Stimulated activated CD4-positive, alpha-beta T cell treated with anti-CD3 and anti-CD28 coated beads, Interleukin-12 subunit alpha, Interleukin-12 subunit beta, amount 100 ng/mL, for 24 hours (primary cell): ENCODE data around the gene RFPL4AL1.
"Not testable (repeated sequence)": the region's sequence is repeated elsewhere in the genome, so short reads cannot be mapped to it uniquely, and the experiment has no call there.

Experiments used
- DNase-seq, 2 experiments: peaks; one replicate each; pipeline ENCODE4 v3.0.0-alpha.2; 2020; ENCODE audit warnings: low read depth in 2 of 2

Gene RFPL4AL1

DNA sequence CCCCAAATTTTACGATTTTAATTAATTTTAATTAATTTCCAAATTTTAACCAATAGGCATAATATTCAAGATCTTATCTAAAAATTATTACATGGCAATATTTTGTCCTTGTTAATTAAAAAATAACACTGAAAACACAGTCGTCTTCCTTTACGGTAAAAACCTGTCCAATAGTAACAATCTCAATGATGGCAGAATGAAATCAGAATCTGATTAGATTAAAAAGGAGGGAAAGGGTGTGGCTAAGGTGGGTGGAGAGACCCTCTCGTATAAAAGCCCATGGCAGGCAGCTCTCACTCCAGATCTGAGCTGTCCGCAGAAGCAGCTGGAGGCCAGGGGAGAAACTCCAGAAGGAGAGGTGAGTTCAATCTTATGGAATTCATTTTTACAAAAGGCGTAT lies at the start of gene RFPL4AL1:
TSS of gene RFPL4AL1 (plus strand) at position 301 of the 400 bp plus-strand sequence. CDS start 2,687 bp downstream, outside the sequence.
- DNase-seq: not testable (repeated sequence)

- DNase-seq: no peak
Observed at GRCh38 chr19:55720214-55720746, 48.6 kb upstream of the RFPL4AL1 start.

- no peak for DNase-seq
Observed at GRCh38 chr19:55720801-55721200, 48.1 kb upstream of the RFPL4AL1 start.

DNA sequence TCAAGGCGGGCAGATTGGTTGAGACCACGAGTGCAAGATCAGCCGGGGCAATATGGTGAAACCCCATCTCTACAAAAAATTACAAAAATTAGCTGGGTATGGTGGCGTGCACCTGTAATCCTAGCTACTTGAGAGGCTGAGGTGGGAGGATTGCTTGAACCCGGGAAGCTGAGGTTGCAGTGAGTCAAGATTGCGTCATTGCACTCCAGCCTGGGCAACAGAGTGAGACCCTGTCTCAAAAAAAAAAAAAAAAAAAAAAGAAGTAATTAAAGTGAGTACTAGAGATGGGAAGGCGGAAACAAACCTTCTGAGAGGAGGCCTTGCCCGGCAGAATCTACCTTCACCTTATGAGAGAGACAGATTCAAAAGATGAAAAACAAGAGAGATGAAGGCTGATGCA lies 45.4 kb upstream of the RFPL4AL1 start:
- DNase-seq: no peak

- not testable (repeated sequence) for DNase-seq
Observed at GRCh38 chr19:55730378-55730777, 38.5 kb upstream of the RFPL4AL1 start.

DNA sequence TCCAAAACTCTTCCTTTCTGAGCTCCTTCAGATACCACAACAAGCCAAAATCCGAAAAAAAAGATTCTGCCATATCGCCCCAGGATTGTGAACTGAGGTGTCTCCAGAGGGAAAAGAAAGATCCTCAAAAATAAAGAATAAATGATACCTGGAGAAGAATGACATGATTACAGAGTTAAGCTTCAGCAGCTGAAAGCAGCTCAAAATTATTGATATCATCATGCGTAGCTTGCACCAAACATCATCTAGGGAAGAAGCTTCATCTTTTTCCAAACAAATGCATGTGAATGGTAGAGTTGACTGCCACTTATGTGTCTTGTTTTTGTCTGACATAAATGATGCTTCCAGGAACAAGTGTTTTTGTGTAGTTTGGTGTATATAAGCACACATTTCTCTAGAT lies 30.6 kb upstream of the RFPL4AL1 start, which contains the start of gene NLRP9:
TSS of gene NLRP9 (minus strand) at position 101 of the 400 bp plus-strand sequence. CDS start at position 73, 28 bp downstream.
- no peak for DNase-seq

DNA sequence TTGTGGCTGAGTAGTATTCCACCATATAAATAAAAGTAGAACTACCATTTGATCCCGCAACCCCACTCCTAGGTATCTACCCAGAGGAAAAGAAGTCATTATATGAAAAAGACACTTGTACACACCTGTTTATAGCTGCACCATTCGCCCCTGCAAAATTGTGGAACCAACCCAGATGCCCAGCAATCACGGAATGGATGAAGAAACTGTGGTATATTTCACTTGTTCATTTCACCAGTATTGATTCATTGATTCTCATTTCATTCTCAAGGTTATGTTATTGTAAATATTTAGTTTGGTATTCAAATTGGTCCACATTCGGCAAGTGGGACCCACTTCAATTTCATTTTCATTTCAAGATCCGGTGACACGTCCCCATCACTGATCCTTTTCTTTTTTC lies 18.2 kb upstream of the RFPL4AL1 start:
- no peak for DNase-seq

DNA sequence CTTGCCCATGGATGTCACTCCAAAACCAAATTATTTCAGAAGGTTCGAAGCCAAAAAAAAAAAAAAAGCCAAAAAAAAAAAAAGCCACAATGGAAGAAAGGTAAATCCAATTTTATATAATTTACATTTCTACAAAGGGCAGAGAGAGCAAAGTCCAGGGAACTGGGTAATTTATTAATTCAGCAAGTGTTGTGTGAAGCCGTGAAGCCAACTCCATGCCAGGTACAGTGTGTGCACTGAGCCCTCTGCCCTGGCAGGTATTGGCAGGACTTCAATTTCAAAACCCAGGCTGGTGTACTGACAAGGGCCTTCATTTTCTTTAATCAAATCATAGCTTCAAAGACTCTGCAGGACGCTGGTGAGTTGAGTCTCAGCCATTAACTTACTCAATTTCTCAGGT lies 15.5 kb upstream of the RFPL4AL1 start:
- DNase-seq: no peak

GRCh38 chr19:55756808-55757207 lies 12.1 kb upstream of the RFPL4AL1 start:
- DNase-seq: not testable (repeated sequence)

- not testable (repeated sequence) for DNase-seq
Observed at GRCh38 chr19:55758797-55759196, 10.1 kb upstream of the RFPL4AL1 start, which contains the start of gene RFPL4A. Gene RFPL4A (plus strand): TSS chr19:55759097. CDS start chr19:55761801, 2,704 bp downstream.

DNA sequence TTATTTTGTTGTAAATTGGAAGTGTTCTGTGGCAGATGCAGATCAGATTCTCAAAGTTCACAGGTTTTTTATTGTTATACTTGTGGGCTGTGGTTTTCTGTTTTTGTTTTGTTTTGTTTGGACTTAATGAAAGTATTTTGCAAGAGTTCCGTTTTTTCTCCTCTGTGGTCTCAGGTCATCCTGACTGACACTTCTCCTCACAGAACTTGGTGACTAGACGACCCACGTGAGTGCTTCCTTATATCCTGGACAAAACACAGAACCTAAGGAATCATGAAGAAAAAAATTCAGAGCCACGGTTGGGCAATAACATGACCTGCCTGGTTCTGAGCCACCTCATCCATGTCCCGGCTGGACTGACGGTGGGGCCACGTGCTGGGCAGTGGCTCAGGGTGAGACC lies 2.5 kb upstream of the RFPL4AL1 start:
- DNase-seq: no peak

DNA sequence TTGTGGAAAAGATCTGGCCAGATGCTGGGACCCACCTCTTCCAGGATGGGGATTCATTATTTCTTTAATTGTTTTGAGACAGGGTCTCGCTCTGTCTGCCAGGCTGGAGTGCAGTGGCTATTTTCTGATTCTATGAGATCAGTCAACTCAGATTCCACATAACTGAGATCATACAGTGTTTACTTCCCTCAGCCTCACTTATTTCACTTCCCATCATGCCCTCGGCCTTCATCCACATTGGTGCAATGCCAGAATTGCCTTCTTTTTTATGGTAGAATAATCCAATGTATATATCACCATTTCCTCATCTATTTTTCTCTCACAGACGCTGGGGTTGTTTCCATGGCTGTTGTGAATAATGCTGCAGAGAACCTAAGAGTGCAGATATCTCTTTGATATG lies 714 bp downstream of the RFPL4AL1 start:
- not testable (repeated sequence) for DNase-seq

DNA sequence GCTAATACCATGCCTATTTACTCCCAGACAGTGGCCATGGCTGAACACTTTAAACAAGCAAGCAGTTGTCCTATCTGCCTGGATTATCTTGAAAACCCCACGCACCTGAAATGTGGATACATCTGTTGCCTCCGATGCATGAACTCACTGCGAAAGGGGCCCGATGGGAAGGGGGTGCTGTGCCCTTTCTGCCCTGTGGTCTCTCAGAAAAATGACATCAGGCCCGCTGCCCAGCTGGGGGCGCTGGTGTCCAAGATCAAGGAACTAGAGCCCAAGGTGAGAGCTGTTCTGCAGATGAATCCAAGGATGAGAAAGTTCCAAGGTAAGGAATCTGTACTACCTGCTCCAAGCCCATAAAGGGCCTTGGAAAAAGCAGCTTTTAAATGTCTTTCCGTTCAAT lies 8.6 kb downstream of the RFPL4AL1 start:
- no peak for DNase-seq

GRCh38 chr19:55778331-55778730 lies 9.4 kb downstream of the RFPL4AL1 start:
- no peak for DNase-seq

GRCh38 chr19:55781112-55781511 lies 12.2 kb downstream of the RFPL4AL1 start:
- DNase-seq: no peak

DNA sequence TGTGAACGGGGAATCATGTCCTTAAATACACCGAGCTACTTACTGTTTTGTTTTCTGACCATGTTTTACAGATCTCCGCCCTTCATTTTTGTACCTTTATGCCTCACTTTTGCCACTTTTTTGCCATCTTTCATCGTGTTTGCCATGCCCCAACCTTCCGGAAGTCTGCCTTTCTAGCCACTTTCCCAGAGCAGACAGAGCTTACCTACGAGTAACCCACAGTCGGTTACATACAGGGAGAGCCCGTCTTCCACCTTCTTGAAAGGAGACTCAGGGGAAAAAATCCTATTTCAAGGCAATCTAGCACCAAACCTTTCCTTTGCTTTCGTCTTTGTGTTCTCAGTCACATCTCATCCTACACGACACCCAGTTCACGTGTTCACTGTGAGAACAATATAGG lies 26.1 kb downstream of the RFPL4AL1 start:
- no peak for DNase-seq

GRCh38 chr19:55801416-55801815 lies 32.5 kb downstream of the RFPL4AL1 start:
- no peak for DNase-seq

- DNase-seq: no peak
Observed at GRCh38 chr19:55802281-55802680, 33.4 kb downstream of the RFPL4AL1 start.

GRCh38 chr19:55809381-55810058 lies 40.6 kb downstream of the RFPL4AL1 start:
- peak in 1 of 2 experiments; percentile 8 for DNase-seq

DNA sequence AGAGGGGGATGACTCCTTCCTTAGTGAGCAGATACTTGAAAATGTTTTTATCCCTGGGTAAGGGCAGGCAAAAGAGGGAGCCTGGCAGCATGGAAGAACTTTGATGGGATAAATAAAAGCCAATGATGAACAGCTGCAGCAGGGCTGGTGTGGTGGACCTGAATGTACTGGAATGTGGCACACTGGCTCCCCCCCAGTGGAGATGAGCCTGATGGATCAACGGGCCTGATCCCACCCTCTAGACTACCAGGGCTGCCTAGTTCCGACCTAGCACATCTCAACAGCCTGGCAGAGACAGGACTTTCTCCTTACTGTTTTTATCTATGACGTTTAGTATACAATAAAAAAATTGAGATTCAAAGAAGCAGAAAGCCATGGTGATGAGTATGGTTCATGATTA lies 42.4 kb downstream of the RFPL4AL1 start:
- no peak for DNase-seq

DNA sequence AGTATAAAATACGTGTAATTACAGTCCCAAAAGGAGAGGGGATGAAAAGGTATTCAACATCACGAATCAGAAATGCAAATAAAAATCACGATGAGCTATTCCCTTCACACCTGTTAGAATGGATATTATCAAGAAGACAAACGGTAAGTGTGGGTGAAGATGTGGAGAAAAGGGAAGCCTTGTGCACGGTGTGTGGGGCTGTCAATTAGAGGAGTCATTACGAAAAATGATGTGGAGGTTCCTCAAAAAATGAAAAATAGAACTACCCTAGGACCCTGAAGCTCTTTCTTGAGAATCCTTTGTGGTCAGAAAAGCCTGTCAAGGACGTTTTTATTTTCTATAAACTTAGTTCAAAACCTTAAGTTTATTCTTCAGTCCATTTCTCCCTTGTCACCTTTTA lies 43.5 kb downstream of the RFPL4AL1 start:
- DNase-seq: no peak

DNA sequence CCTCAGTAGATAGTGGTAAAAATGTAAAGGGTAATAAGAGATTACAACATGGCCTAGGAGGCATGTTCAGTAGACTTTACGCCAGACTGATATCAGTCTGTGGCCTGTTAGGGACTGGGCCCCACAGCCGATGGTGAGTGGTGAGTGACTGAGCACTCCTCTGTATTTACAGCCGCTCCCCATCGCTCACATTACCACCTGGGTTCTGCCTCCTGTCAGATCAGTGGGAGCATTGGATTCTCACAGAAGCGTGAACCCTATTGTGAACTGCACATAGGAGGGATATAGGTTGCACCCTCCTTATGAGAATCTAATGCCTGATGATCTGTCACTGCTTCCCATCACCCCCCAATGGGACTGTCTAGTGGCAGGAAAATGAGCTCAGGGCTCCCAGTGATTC lies 45.0 kb downstream of the RFPL4AL1 start:
- DNase-seq: no peak

- DNase-seq: no peak
Observed at GRCh38 chr19:55820037-55820436, 51.1 kb downstream of the RFPL4AL1 start.
